ENCODE measurements around the gene AGO3. TPM values are rescaled to one million over a fixed set of nuclear protein-coding genes. Genes with fewer than 3 reads are reported as not detected.
"Not testable (repeated sequence)": the region's sequence is repeated elsewhere in the genome, so short reads cannot be mapped to it uniquely, and the experiment has no call there.

The AGO3 gene
- total RNA-seq, 1 donor from 2014 or later = 9.9 TPM

DNA sequence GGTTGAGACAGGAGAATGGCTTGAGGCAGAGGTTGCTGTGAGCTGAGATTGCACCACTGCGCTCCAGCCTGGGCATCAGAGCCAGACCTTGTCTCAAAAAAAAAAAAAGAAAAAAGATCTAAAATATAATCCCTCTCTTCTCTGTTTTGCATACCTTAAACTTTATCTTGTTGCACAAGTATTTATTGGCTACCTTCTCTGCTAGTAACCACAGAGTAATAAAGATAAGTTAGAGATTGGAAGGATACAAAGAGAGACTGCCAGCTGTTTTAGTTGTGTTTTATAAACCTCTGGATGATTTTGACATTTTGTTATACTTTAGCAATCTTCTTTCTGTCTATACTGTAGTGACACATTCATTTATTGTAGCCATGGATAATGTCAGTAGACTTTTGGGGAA, 27.7 kb downstream of the AGO3 start:
- DNase-seq (ENCODE audit: low read depth) = no peak
- no peaks in the 10 kb centered on the region for H3K27me3 ChIP-seq (ENCODE audit: control insufficient read depth, insufficient read depth, low read length)
- H3K36me3 ChIP-seq (ENCODE audit: control insufficient read depth, insufficient read depth, low read length) = no peaks in the 10 kb centered on the region
- TF ChIP-seq CTCF (IDR thresholded peaks at IDR 0.05; ENCODE audit: insufficient read depth, low read length, poor library complexity, severe bottlenecking) = no peak
- H3K4me3 ChIP-seq (ENCODE audit: low read depth, low read length) = no peak overlapping the region

- H3K27me3 ChIP-seq (ENCODE audit: control insufficient read depth, insufficient read depth, low read length) = no peaks in the 10 kb centered on the region
Observed at GRCh38 chr1:35959304-35959703, 28.4 kb downstream of the AGO3 start.

DNA sequence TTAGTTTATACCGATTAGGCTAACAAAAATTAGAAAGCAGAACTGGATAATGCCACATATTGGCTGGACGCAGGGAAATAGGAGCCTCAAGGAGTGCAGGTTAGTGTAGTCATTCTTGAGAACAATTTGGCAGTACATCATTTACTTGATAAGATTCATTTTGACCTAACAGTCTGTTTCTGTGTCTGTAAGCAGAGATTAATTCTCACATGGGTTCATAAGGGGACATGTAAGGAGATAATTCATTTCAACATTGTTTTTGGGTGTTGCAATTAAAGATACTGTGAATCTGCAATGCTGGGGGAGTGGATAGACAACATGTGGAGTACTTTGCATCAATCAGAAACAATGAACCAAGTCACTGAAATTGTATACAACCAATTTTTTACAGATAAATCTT, 32.0 kb downstream of the AGO3 start:
- DNase-seq (ENCODE audit: low read depth) = no peak
- H3K27me3 ChIP-seq (ENCODE audit: control insufficient read depth, insufficient read depth, low read length) = no peaks in the 10 kb centered on the region
- no peak overlapping the region for H3K4me3 ChIP-seq (ENCODE audit: low read depth, low read length)
- H3K36me3 ChIP-seq (ENCODE audit: control insufficient read depth, insufficient read depth, low read length) = no peaks in the 10 kb centered on the region
- TF ChIP-seq CTCF (IDR thresholded peaks at IDR 0.05; ENCODE audit: insufficient read depth, low read length, poor library complexity, severe bottlenecking) = no peak

More at GRCh38 chr1:35959304-35959703, 28.4 kb downstream of the AGO3 start:
- Histone ChIP-seq H3K36me3 (ENCODE audit: control insufficient read depth, insufficient read depth, low read length) (no peaks in the 10 kb centered on the region), H3K4me3 (ENCODE audit: low read depth, low read length) (no peak overlapping the region)
- no peak for TF ChIP-seq CTCF (IDR thresholded peaks at IDR 0.05; ENCODE audit: insufficient read depth, low read length, poor library complexity, severe bottlenecking)
- DNase-seq (ENCODE audit: low read depth) = no peak

GRCh38 chr1:35964277-35964676, 33.4 kb downstream of the AGO3 start:
- not testable (repeated sequence) for H3K27me3 ChIP-seq (ENCODE audit: control insufficient read depth, insufficient read depth, low read length); H3K4me3 ChIP-seq (ENCODE audit: low read depth, low read length); DNase-seq (ENCODE audit: low read depth); H3K36me3 ChIP-seq (ENCODE audit: control insufficient read depth, insufficient read depth, low read length)

GRCh38 chr1:35968396-35968795, 37.5 kb downstream of the AGO3 start:
- TF ChIP-seq CTCF (IDR thresholded peaks at IDR 0.05; ENCODE audit: insufficient read depth, low read length, poor library complexity, severe bottlenecking) = no peak
- no peak for DNase-seq (ENCODE audit: low read depth)
- no peaks in the 10 kb centered on the region for H3K36me3 ChIP-seq (ENCODE audit: control insufficient read depth, insufficient read depth, low read length)

DNA sequence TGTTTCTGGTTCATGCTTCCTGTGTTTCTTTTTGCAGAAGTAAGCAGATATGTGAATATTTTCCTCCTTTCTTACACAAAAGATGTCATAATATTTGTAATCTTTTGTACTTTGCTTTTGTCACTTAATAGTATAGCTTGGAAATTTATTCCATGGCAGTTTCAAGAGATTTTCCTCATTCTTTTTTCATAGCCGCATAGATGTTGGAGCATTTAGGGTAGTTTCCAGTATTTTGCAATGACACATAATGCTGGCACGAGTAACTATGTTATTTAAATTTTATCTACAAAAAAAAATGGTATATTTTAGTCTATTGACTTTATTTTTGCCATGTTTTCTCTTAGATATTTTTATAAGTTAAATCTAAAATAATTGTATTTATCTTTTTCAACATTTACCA, 40.7 kb downstream of the AGO3 start:
- TF ChIP-seq CTCF (IDR thresholded peaks at IDR 0.05; ENCODE audit: insufficient read depth, low read length, poor library complexity, severe bottlenecking) = no peak
- H3K36me3 ChIP-seq (ENCODE audit: control insufficient read depth, insufficient read depth, low read length) = no peaks in the 10 kb centered on the region
- DNase-seq (ENCODE audit: low read depth) = no peak
- no peaks in the 10 kb centered on the region for H3K27me3 ChIP-seq (ENCODE audit: control insufficient read depth, insufficient read depth, low read length)
- H3K4me3 ChIP-seq (ENCODE audit: low read depth, low read length) = no peak overlapping the region

More at GRCh38 chr1:35968396-35968795, 37.5 kb downstream of the AGO3 start:
- no peak overlapping the region for H3K4me3 ChIP-seq (ENCODE audit: low read depth, low read length)
- no peaks in the 10 kb centered on the region for H3K27me3 ChIP-seq (ENCODE audit: control insufficient read depth, insufficient read depth, low read length)

DNA sequence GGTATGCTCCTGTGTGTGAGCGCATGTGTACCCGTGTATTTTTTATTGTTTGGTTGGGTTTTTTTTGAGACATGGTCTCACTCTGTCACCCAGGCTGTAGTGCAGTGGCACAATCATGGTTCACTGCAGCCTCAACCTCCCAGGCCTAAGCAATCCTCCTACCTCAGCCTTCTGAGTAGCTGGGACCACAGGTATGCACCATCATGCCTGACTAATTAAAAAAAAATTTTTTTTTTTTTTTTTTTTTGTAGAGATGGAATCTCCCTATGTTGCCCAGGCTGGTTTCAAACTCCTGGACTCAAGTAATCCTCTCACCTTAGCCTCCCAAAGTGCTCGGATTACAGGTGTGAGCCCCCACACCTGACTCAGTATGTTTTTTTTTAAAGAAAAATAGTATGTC, 41.7 kb downstream of the AGO3 start:
- not testable (repeated sequence) for DNase-seq (ENCODE audit: low read depth); H3K4me3 ChIP-seq (ENCODE audit: low read depth, low read length); H3K36me3 ChIP-seq (ENCODE audit: control insufficient read depth, insufficient read depth, low read length); H3K27me3 ChIP-seq (ENCODE audit: control insufficient read depth, insufficient read depth, low read length)

Data from kidney epithelial cell (primary cell).